ACC112 (cell line): ENCODE measurements around the gene SRSF1.

Experiments used
- H2AFZ ChIP-seq: fragments of 200-600 bp; sonication (generic); one replicate; pipeline ENCODE4 v1.6.0; 2017; ENCODE audit warnings: antibody characterized with exemption, low read length; ENCODE audit not compliant: unreplicated experiment
- H3K27ac ChIP-seq: fragments of 200-600 bp; sonication (generic); 2 replicates; pipeline ENCODE4 v1.5.1; 2014; ENCODE audit warnings: low read depth, mild to moderate bottlenecking, antibody characterized with exemption, low read length, moderate library complexity
- H3K27me3 ChIP-seq: fragments of 200-600 bp; sonication (generic); 2 replicates; pipeline ENCODE4 v1.6.1; 2014; ENCODE audit warnings: mild to moderate bottlenecking, antibody characterized with exemption, low read length, moderate library complexity, mixed read lengths; ENCODE audit not compliant: insufficient read depth
- H3K36me3 ChIP-seq: fragments of 200-600 bp; sonication (generic); 2 replicates; pipeline ENCODE4 v1.6.1; 2016; ENCODE audit warnings: mild to moderate bottlenecking, antibody characterized with exemption, low read length, moderate library complexity, mixed read lengths; ENCODE audit not compliant: insufficient read depth
- H3K4me1 ChIP-seq: fragments of 200-600 bp; sonication (generic); one replicate; pipeline ENCODE4 v1.6.1; 2016; ENCODE audit warnings: low read length, mixed read lengths; ENCODE audit not compliant: insufficient read depth, unreplicated experiment, control insufficient read depth
- H3K4me3 ChIP-seq: fragments of 200-600 bp; sonication (generic); 2 replicates; pipeline ENCODE4 v1.5.1; 2014; ENCODE audit warnings: mild to moderate bottlenecking, low read depth, low read length
- H3K79me2 ChIP-seq: fragments of 200-600 bp; sonication (generic); one replicate; pipeline ENCODE4 v1.6.0; 2016; ENCODE audit warnings: low read length; ENCODE audit not compliant: control insufficient read depth, unreplicated experiment, insufficient read depth

The SRSF1 gene

GRCh38 chr17:58019039-58019438, 12.0 kb upstream of the SRSF1 start:
- Histone ChIP-seq H3K4me1 (no peaks in the 10 kb centered on the region), H3K36me3 (no peaks in the 10 kb centered on the region), H2AFZ (no peak overlapping the region), H3K27ac (no peak overlapping the region), H3K79me2 (no peaks in the 10 kb centered on the region), H3K4me3 (no peak overlapping the region), H3K27me3 (no peaks in the 10 kb centered on the region)

- Histone ChIP-seq H3K27ac (no peak overlapping the region), H3K4me3 (no peak overlapping the region), H3K79me2 (peaks cover 23% of the 10 kb centered on the region), H3K27me3 (no peaks in the 10 kb centered on the region), H3K36me3 (peaks cover 10% of the 10 kb centered on the region), H2AFZ (no peak overlapping the region), H3K4me1 (no peaks in the 10 kb centered on the region)
These were observed 3.2 kb upstream of the SRSF1 start for GRCh38 chr17:58010067-58010799.

- H3K27ac ChIP-seq, result peak overlapping the region; percentile 90
- peaks cover 20% of the 10 kb centered on the region for H3K4me1 ChIP-seq
- peaks cover 32% of the 10 kb centered on the region for H3K36me3 ChIP-seq
- H3K27me3 ChIP-seq, result no peaks in the 10 kb centered on the region
- peak overlapping the region; percentile 58 for H2AFZ ChIP-seq
- peak overlapping the region; percentile 89 for H3K4me3 ChIP-seq
- peaks cover 44% of the 10 kb centered on the region for H3K79me2 ChIP-seq
These were observed 998 bp upstream of the SRSF1 start for GRCh38 chr17:58007781-58008706.

- H3K4me1 ChIP-seq, result peaks cover 35% of the 10 kb centered on the region
These were observed 504 bp downstream of the SRSF1 start for GRCh38 chr17:58006560-58006923.

GRCh38 chr17:58005728-58006559, 1.1 kb downstream of the SRSF1 start:
- peak overlapping the region; percentile 90 for H3K27ac ChIP-seq
- H3K36me3 ChIP-seq, result peaks cover 51% of the 10 kb centered on the region
- H3K4me3 ChIP-seq, result peak overlapping the region; percentile 89
- H3K4me1 ChIP-seq, result peaks cover 40% of the 10 kb centered on the region
- no peaks in the 10 kb centered on the region for H3K27me3 ChIP-seq
- no peak overlapping the region for H2AFZ ChIP-seq
- peaks cover 60% of the 10 kb centered on the region for H3K79me2 ChIP-seq

More at GRCh38 chr17:58006560-58006923, 504 bp downstream of the SRSF1 start:
- Histone ChIP-seq H2AFZ (peak overlapping the region; percentile 16), H3K27ac (peak overlapping the region; percentile 90), H3K36me3 (peaks cover 45% of the 10 kb centered on the region), H3K4me3 (peak overlapping the region; percentile 89), H3K79me2 (peaks cover 59% of the 10 kb centered on the region), H3K27me3 (no peaks in the 10 kb centered on the region)

GRCh38 chr17:58005031-58005727, 1.9 kb downstream of the SRSF1 start:
- Histone ChIP-seq H3K4me1 (peaks cover 47% of the 10 kb centered on the region), H3K27ac (no peak overlapping the region), H3K36me3 (peaks cover 55% of the 10 kb centered on the region), H3K27me3 (no peaks in the 10 kb centered on the region), H3K4me3 (peak overlapping the region; percentile 89), H3K79me2 (peaks cover 60% of the 10 kb centered on the region), H2AFZ (no peak overlapping the region)

- H3K4me3 ChIP-seq, result peak overlapping the region; percentile 89
- H3K27ac ChIP-seq, result no peak overlapping the region
- no peak overlapping the region for H2AFZ ChIP-seq
- no peaks in the 10 kb centered on the region for H3K27me3 ChIP-seq
- H3K4me1 ChIP-seq, result peaks cover 47% of the 10 kb centered on the region
- peaks cover 60% of the 10 kb centered on the region for H3K79me2 ChIP-seq
- peaks cover 62% of the 10 kb centered on the region for H3K36me3 ChIP-seq
These were observed 3.0 kb downstream of the SRSF1 start for GRCh38 chr17:58004060-58004459.

- no peaks in the 10 kb centered on the region for H3K27me3 ChIP-seq
- no peak overlapping the region for H2AFZ ChIP-seq
- H3K4me1 ChIP-seq, result peaks cover 47% of the 10 kb centered on the region
- H3K4me3 ChIP-seq, result peak overlapping the region; percentile 89
- H3K79me2 ChIP-seq, result peaks cover 66% of the 10 kb centered on the region
- H3K27ac ChIP-seq, result no peak overlapping the region
- peaks cover 69% of the 10 kb centered on the region for H3K36me3 ChIP-seq
These were observed 4.1 kb downstream of the SRSF1 start for GRCh38 chr17:58002973-58003372.

GRCh38 chr17:58002154-58002948, 4.7 kb downstream of the SRSF1 start:
- Histone ChIP-seq H3K4me1 (peaks cover 47% of the 10 kb centered on the region), H3K36me3 (peaks cover 73% of the 10 kb centered on the region), H3K27me3 (no peaks in the 10 kb centered on the region), H3K4me3 (peak overlapping the region; percentile 89), H3K27ac (peak overlapping the region; percentile 14; the same call in 1 of the 2 replicates), H3K79me2 (peaks cover 65% of the 10 kb centered on the region), H2AFZ (no peak overlapping the region)
